HL-60 (cell line): ENCODE data around the gene LMO3.

Source experiments
- DNase-seq, 2 experiments: peaks; one replicate each; pipeline ENCODE4 v3.0.0-alpha.2; 2010 to 2020; ENCODE audit warnings: low read depth in 1 of 2, low spot score in 1 of 2
- H3K27ac ChIP-seq: fragments of 250-450 bp; sonication (Bioruptor Pico); replicated peaks from 2 replicates; pipeline ENCODE4 v1.5.1; 2020; ENCODE audit warnings: mild to moderate bottlenecking, moderate library complexity
- H3K27me3 ChIP-seq: fragments of 250-450 bp; sonication (Bioruptor Pico); 2 replicates; pipeline ENCODE4 v1.5.1; 2021; ENCODE audit warnings: mild to moderate bottlenecking, moderate library complexity; ENCODE audit not compliant: insufficient read depth, poor library complexity, severe bottlenecking
- H3K4me3 ChIP-seq: replicated peaks from 2 replicates; pipeline ENCODE4 v1.5.1; 2011; ENCODE audit warnings: mild to moderate bottlenecking, control low read depth, low read length; ENCODE audit not compliant: insufficient read depth
- CTCF ChIP-seq: IDR thresholded peaks from one replicate; pipeline ENCODE4 v1.5.1; 2011; ENCODE audit warnings: low read length, control low read depth, inconsistent platforms; ENCODE audit not compliant: insufficient read depth
- GABPA ChIP-seq: IDR thresholded peaks from 2 replicates; pipeline ENCODE4 v1.6.1; 2012; ENCODE audit warnings: low read depth
- POLR2AphosphoS5 ChIP-seq: IDR thresholded peaks from 2 replicates; pipeline ENCODE4 v1.6.1; 2012; ENCODE audit warnings: low read depth
- REST ChIP-seq: IDR thresholded peaks from 2 replicates; pipeline ENCODE4 v1.6.1; 2012; ENCODE audit warnings: low read depth; ENCODE audit not compliant: insufficient replicate concordance
- SPI1 ChIP-seq: IDR thresholded peaks from 2 replicates; pipeline ENCODE4 v1.6.1; 2012; ENCODE audit warnings: low read depth, mild to moderate bottlenecking, borderline replicate concordance

Gene LMO3

GRCh38 chr12:16504200-16504599 is 101.8 kb downstream of the LMO3 start:
- Histone ChIP-seq H3K27ac (no peak overlapping the region), H3K27me3 (no peaks in the 10 kb centered on the region), H3K4me3 (no peak overlapping the region)
- DNase-seq, result no peak
- TF ChIP-seq REST, result no peak
- no peak for TF ChIP-seq GABPA
- no peak for TF ChIP-seq SPI1
- no peak for TF ChIP-seq POLR2AphosphoS5
- TF ChIP-seq CTCF, result no peak

GRCh38 chr12:16499611-16500010 is 106.4 kb downstream of the LMO3 start:
- no peak for DNase-seq
- H3K27ac ChIP-seq, result no peak overlapping the region
- H3K4me3 ChIP-seq, result no peak overlapping the region

More at GRCh38 chr12:16499611-16500010, 106.4 kb downstream of the LMO3 start:
- no peak for TF ChIP-seq POLR2AphosphoS5
- TF ChIP-seq CTCF, result no peak
- no peak for TF ChIP-seq REST
- no peak for TF ChIP-seq SPI1
- TF ChIP-seq GABPA, result no peak
- H3K27me3 ChIP-seq, result no peaks in the 10 kb centered on the region
